T-helper 2 cell treated with Interferon-gamma antibody and Interleukin-4, amounts not matched to agents 5 μg/mL and 100 μg/mL, for 36 hours (primary cell): ENCODE measurements around the gene CMSS1.

Experiments
- DNase-seq: peaks from one replicate; pipeline ENCODE4 v3.0.0; 2021; ENCODE audit warnings: low spot score
- H3K27ac Mint-ChIP-seq: one replicate; pipeline ENCODE4 v1.8.0; 2021; ENCODE audit warnings: mild to moderate bottlenecking, mixed read lengths
- H3K27me3 Mint-ChIP-seq: one replicate; pipeline ENCODE4 v1.8.0; 2021; ENCODE audit warnings: low read depth, mixed read lengths
- H3K36me3 Mint-ChIP-seq: one replicate; pipeline ENCODE4 v1.8.0; 2021; ENCODE audit warnings: low read depth, mixed read lengths
- H3K4me1 Mint-ChIP-seq: one replicate; pipeline ENCODE4 v1.8.0; 2021; ENCODE audit warnings: low read depth, mixed read lengths
- H3K4me3 Mint-ChIP-seq: one replicate; pipeline ENCODE4 v1.8.0; 2022; ENCODE audit warnings: mild to moderate bottlenecking, moderate library complexity, mixed read lengths
- H3K9me3 Mint-ChIP-seq: one replicate; pipeline ENCODE4 v1.8.0; 2021; ENCODE audit warnings: mixed read lengths

Gene CMSS1

GRCh38 chr3:99852851-99853250 lies 35.2 kb downstream of the CMSS1 start:
- no peak overlapping the region for H3K4me3 Mint-ChIP-seq
- DNase-seq: no peak
- no peak overlapping the region for H3K27ac Mint-ChIP-seq
- H3K36me3 Mint-ChIP-seq: peaks cover 25% of the 10 kb centered on the region
- H3K27me3 Mint-ChIP-seq: no peaks in the 10 kb centered on the region
- H3K9me3 Mint-ChIP-seq: no peaks in the 10 kb centered on the region
- peaks cover 38% of the 10 kb centered on the region for H3K4me1 Mint-ChIP-seq

GRCh38 chr3:99854756-99855298 lies 37.2 kb downstream of the CMSS1 start:
- Mint-ChIP-seq H3K4me1 (peaks cover 44% of the 10 kb centered on the region), H3K27ac (no peak overlapping the region), H3K27me3 (no peaks in the 10 kb centered on the region), H3K9me3 (no peaks in the 10 kb centered on the region), H3K4me3 (no peak overlapping the region), H3K36me3 (peaks cover 35% of the 10 kb centered on the region)
- no peak for DNase-seq

DNA sequence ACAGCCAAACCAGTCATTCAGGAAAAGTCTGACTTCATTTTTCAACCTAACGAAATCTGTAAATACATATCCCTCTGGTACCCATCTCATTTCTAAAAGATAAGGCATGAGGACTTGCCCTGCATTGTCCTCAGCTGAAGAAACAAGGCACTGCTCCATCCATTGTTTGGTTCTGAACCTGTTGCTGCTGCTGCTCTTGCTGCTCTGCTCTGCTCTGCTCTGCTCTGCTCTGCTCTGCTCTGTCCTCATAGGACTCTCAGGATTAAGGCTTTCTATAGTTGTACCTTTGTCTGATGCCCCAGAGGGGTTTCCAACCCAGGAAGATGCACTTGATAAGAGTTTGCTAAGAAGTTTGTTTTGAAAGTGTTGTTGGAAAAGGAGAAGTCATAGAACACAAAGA lies 38.2 kb downstream of the CMSS1 start:
- Mint-ChIP-seq H3K27me3 (no peaks in the 10 kb centered on the region), H3K4me3 (no peak overlapping the region), H3K9me3 (no peaks in the 10 kb centered on the region), H3K4me1 (peaks cover 51% of the 10 kb centered on the region), H3K27ac (peak overlapping the region; percentile 58), H3K36me3 (peaks cover 36% of the 10 kb centered on the region)
- no peak for DNase-seq

- no peaks in the 10 kb centered on the region for H3K27me3 Mint-ChIP-seq
- no peak overlapping the region for H3K4me3 Mint-ChIP-seq
- H3K36me3 Mint-ChIP-seq: peaks cover 34% of the 10 kb centered on the region
- peaks cover 56% of the 10 kb centered on the region for H3K4me1 Mint-ChIP-seq
- H3K27ac Mint-ChIP-seq: peak overlapping the region; percentile 52
- DNase-seq: no peak
- H3K9me3 Mint-ChIP-seq: no peaks in the 10 kb centered on the region
These were observed 39.0 kb downstream of the CMSS1 start for GRCh38 chr3:99856437-99857220.

GRCh38 chr3:99857278-99857677 lies 39.6 kb downstream of the CMSS1 start:
- Mint-ChIP-seq H3K27me3 (no peaks in the 10 kb centered on the region), H3K4me3 (no peak overlapping the region), H3K4me1 (peaks cover 57% of the 10 kb centered on the region), H3K36me3 (peaks cover 34% of the 10 kb centered on the region), H3K9me3 (no peaks in the 10 kb centered on the region), H3K27ac (no peak overlapping the region)
- DNase-seq: no peak

GRCh38 chr3:99858469-99858868 lies 40.8 kb downstream of the CMSS1 start:
- no peak for DNase-seq
- Mint-ChIP-seq H3K9me3 (no peaks in the 10 kb centered on the region), H3K4me1 (peaks cover 67% of the 10 kb centered on the region), H3K27me3 (no peaks in the 10 kb centered on the region), H3K4me3 (no peak overlapping the region), H3K36me3 (peaks cover 39% of the 10 kb centered on the region), H3K27ac (no peak overlapping the region)

DNA sequence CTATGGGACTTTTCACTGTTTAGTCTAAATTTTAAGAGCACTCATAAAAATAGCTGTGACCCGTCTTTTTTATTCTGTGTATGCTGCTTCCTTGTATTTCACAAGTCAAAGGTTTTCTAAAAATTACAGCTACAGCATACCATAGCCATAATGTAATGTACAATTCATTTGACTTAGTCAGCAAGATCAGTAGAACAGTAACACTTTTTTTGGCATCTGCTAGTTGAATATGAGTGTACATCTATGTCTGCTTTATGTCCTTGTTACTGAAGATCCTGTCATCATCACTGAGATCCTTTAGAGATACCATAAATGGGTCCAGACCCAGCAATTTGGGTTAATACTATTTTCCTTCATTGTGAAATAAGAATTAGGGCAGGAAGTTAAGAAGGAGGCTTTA lies 42.2 kb downstream of the CMSS1 start:
- Mint-ChIP-seq H3K4me1 (peaks cover 72% of the 10 kb centered on the region), H3K27ac (no peak overlapping the region), H3K27me3 (no peaks in the 10 kb centered on the region), H3K9me3 (no peaks in the 10 kb centered on the region), H3K4me3 (no peak overlapping the region), H3K36me3 (peaks cover 39% of the 10 kb centered on the region)
- no peak for DNase-seq

- no peaks in the 10 kb centered on the region for H3K9me3 Mint-ChIP-seq
- H3K27me3 Mint-ChIP-seq: no peaks in the 10 kb centered on the region
- no peak overlapping the region for H3K27ac Mint-ChIP-seq
- no peak for DNase-seq
- H3K4me3 Mint-ChIP-seq: no peak overlapping the region
- peaks cover 71% of the 10 kb centered on the region for H3K4me1 Mint-ChIP-seq
- peaks cover 36% of the 10 kb centered on the region for H3K36me3 Mint-ChIP-seq
These were observed 43.6 kb downstream of the CMSS1 start for GRCh38 chr3:99861216-99861615.

DNA sequence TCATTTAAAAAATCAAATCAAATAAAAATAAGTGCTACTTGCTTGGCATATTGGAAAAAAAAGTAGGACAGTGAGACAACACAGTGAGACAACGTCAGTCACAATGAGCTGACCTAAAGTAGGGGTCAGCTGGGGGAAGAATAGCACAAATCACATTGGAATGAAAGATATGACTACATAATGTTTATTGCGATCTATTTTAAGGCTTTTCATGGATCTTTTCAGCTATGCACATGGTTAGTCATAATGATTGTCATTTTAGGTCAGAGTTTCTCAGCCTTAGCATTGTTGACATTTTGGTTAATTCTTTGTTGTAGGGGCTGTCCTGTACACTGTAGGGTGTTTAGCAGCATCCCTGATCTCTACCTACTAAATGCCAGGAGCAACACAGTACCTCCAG lies 44.5 kb downstream of the CMSS1 start:
- peaks cover 36% of the 10 kb centered on the region for H3K36me3 Mint-ChIP-seq
- no peaks in the 10 kb centered on the region for H3K27me3 Mint-ChIP-seq
- DNase-seq: no peak
- peaks cover 70% of the 10 kb centered on the region for H3K4me1 Mint-ChIP-seq
- H3K4me3 Mint-ChIP-seq: no peak overlapping the region
- no peaks in the 10 kb centered on the region for H3K9me3 Mint-ChIP-seq
- H3K27ac Mint-ChIP-seq: no peak overlapping the region

DNA sequence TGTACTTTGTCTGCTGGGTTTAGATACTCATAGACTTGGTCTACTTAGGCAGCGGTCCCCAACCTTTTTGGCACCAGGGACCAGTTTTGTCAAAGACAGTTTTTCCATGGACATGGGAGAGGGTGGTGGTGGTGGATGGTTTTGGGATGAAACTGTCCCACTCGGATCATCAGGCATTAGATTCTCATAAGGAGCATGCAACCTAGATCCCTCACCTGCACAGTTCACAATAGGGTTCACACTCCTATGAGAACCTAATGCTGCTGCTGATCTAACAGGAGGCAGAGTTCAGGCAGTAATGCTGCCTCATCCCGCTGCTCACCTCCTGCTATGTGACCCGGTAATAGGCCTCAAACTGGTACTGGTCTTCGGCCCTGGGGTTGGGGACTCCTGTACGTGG lies 45.3 kb downstream of the CMSS1 start:
- no peak overlapping the region for H3K4me3 Mint-ChIP-seq
- peaks cover 36% of the 10 kb centered on the region for H3K36me3 Mint-ChIP-seq
- peak overlapping the region; percentile 22 for H3K27ac Mint-ChIP-seq
- H3K27me3 Mint-ChIP-seq: no peaks in the 10 kb centered on the region
- peaks cover 72% of the 10 kb centered on the region for H3K4me1 Mint-ChIP-seq
- H3K9me3 Mint-ChIP-seq: no peaks in the 10 kb centered on the region
- no peak for DNase-seq

DNA sequence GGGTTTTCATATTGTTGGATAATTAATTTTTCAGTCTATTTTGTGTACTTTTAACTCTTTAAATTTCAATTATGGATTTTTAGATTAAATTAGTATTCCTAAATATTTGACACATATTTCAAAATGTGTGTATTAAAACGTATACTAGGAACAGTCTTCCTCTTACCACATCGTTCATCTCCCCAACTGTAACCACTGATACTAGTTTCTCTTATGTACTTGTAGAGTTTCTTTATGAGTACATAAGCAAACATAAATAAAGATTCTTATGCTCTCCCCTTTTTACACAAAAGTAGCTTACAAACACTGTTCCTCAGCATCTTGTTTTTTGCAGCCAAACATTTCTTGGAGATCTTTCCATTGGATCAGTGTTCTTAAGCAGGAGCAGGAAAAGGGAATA lies 45.9 kb downstream of the CMSS1 start:
- peak overlapping the region; percentile 39 for H3K27ac Mint-ChIP-seq
- no peaks in the 10 kb centered on the region for H3K27me3 Mint-ChIP-seq
- no peaks in the 10 kb centered on the region for H3K9me3 Mint-ChIP-seq
- peaks cover 35% of the 10 kb centered on the region for H3K36me3 Mint-ChIP-seq
- peaks cover 77% of the 10 kb centered on the region for H3K4me1 Mint-ChIP-seq
- no peak for DNase-seq
- peak overlapping the region; percentile 69 for H3K4me3 Mint-ChIP-seq

DNA sequence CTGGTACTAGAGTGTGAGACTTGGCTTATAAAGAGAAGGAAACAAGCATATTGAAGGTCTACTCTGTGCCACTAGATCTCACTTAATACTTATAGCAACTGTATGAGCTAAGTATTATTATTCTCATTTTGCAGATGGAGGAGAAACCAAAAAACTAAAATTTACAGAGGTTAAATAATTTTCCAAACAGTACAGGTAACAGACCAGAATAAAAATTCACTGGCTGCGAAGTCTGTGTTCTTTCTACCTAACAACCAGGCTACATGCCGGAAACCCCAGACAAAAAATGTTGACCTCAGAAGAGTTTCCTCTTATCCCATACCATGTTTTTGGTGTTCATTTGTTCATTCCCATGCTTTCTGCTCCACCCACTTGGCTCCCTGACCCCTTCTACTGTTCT lies 46.6 kb downstream of the CMSS1 start:
- Mint-ChIP-seq H3K9me3 (no peaks in the 10 kb centered on the region), H3K36me3 (peaks cover 29% of the 10 kb centered on the region), H3K27ac (peak overlapping the region; percentile 56), H3K4me3 (peak overlapping the region; percentile 69), H3K27me3 (no peaks in the 10 kb centered on the region), H3K4me1 (peaks cover 76% of the 10 kb centered on the region)
- no peak for DNase-seq

DNA sequence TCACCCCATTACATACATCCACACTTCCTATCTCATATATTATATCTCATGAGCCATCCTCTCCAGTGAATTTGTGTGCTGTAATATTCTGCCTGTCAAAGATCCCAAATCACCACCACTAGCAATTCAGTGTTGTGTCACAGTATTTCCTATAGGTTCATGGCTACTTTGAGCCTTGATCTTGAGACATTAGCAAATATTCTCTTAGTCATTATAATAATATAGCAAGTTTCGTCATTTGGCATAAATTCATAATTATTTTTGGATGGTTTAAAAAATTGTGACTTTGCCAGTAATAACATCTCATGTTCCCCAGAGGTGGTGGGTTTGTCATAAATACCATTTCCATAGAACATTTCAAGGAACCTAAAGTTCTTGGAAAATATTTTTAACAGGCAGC lies 47.7 kb downstream of the CMSS1 start:
- no peak overlapping the region for H3K4me3 Mint-ChIP-seq
- peaks cover 76% of the 10 kb centered on the region for H3K4me1 Mint-ChIP-seq
- H3K27ac Mint-ChIP-seq: no peak overlapping the region
- DNase-seq: no peak
- H3K9me3 Mint-ChIP-seq: no peaks in the 10 kb centered on the region
- no peaks in the 10 kb centered on the region for H3K27me3 Mint-ChIP-seq
- H3K36me3 Mint-ChIP-seq: peaks cover 28% of the 10 kb centered on the region

GRCh38 chr3:99866261-99866761 lies 48.6 kb downstream of the CMSS1 start:
- peaks cover 32% of the 10 kb centered on the region for H3K36me3 Mint-ChIP-seq
- no peaks in the 10 kb centered on the region for H3K27me3 Mint-ChIP-seq
- peak overlapping the region; percentile 79 for H3K27ac Mint-ChIP-seq
- no peaks in the 10 kb centered on the region for H3K9me3 Mint-ChIP-seq
- DNase-seq: peak; percentile 53
- peaks cover 72% of the 10 kb centered on the region for H3K4me1 Mint-ChIP-seq
- H3K4me3 Mint-ChIP-seq: peak overlapping the region; percentile 64
